ENCODE results near the gene OR10G6.
"Not testable (repeated sequence)": the region's sequence is repeated elsewhere in the genome, so short reads cannot be mapped to it uniquely, and the experiment has no call there.

OR10G6 gene

GRCh38 chr11:123995119-123995518 is at the start of gene OR10G6:
Gene OR10G6 (minus strand): TSS chr11:123995161. CDS start chr11:123995161, 0 bp downstream.
- no peak within 1 kb of the TSS for H3K27ac ChIP-seq
- TF ChIP-seq CTCF (IDR thresholded peaks at IDR 0.05) (no peak), ZFX (IDR thresholded peaks at IDR 0.05; ENCODE audit: borderline replicate concordance) (no peak)

- TF ChIP-seq ZFX (IDR thresholded peaks at IDR 0.05; ENCODE audit: borderline replicate concordance) (no peak), CTCF (IDR thresholded peaks at IDR 0.05) (no peak)
- H3K27ac ChIP-seq, result no peak overlapping the region
Observed at GRCh38 chr11:124043420-124043819, 48.5 kb upstream of the OR10G6 start.

GRCh38 chr11:124041254-124041653 is 46.3 kb upstream of the OR10G6 start, which contains the start of gene OR10G7:
Gene OR10G7 (minus strand): TSS chr11:124041325. CDS start chr11:124039001, 2,324 bp downstream.
- H3K27ac ChIP-seq, result no peak within 1 kb of the TSS
- TF ChIP-seq CTCF (IDR thresholded peaks at IDR 0.05), result no peak
- no peak for TF ChIP-seq ZFX (IDR thresholded peaks at IDR 0.05; ENCODE audit: borderline replicate concordance)

GRCh38 chr11:124039557-124039956 is 44.6 kb upstream of the OR10G6 start:
- TF ChIP-seq CTCF (IDR thresholded peaks at IDR 0.05), result no peak
- TF ChIP-seq ZFX (IDR thresholded peaks at IDR 0.05; ENCODE audit: borderline replicate concordance), result no peak
- no peak overlapping the region for H3K27ac ChIP-seq

- no peak for TF ChIP-seq ZFX (IDR thresholded peaks at IDR 0.05; ENCODE audit: borderline replicate concordance)
- TF ChIP-seq CTCF (IDR thresholded peaks at IDR 0.05), result no peak
- H3K27ac ChIP-seq, result no peak overlapping the region
Observed at GRCh38 chr11:124036666-124037065, 41.7 kb upstream of the OR10G6 start.

GRCh38 chr11:124026498-124026897 is 31.5 kb upstream of the OR10G6 start, which contains the start of gene OR10G8:
Gene OR10G8 (plus strand): TSS chr11:124026798. CDS start chr11:124029623, 2,825 bp downstream.
- TF ChIP-seq CTCF (IDR thresholded peaks at IDR 0.05) (no peak), ZFX (IDR thresholded peaks at IDR 0.05; ENCODE audit: borderline replicate concordance) (no peak)
- H3K27ac ChIP-seq, result no peak within 1 kb of the TSS

- H3K27ac ChIP-seq, result not testable (repeated sequence)
Observed at GRCh38 chr11:124015837-124016236, 20.9 kb upstream of the OR10G6 start.

GRCh38 chr11:124012697-124013096 is 17.7 kb upstream of the OR10G6 start, which contains the start of gene OR10G4:
Gene OR10G4 (plus strand): TSS chr11:124012997. CDS start chr11:124015575, 2,578 bp downstream.
- no peak within 1 kb of the TSS for H3K27ac ChIP-seq
- TF ChIP-seq CTCF (IDR thresholded peaks at IDR 0.05), result no peak
- no peak for TF ChIP-seq ZFX (IDR thresholded peaks at IDR 0.05; ENCODE audit: borderline replicate concordance)

Measured in 22Rv1 (cell line).